ENCODE data around the gene POLR3GL.

DNA sequence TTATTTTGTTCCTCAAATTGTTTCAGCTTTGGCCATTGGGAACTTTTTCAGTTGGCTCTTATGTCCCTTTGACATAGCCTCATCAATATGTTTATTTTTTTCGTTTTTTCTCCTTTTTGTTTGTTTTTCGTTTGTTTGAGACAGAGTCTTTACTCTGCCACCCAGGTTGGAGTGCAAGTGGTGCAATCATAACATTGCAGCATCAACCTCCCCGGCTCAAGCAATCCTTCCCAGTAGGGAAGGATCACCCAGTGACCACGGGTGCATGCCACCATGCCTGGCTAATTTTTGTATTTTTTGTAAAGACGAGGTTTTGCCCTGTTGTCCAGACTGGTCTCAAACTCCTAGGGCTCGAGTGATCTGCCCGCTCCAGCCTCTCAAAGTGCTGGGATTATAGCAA, 8.1 kb downstream of the POLR3GL start:
- TF ChIP-seq, protein P1, sequence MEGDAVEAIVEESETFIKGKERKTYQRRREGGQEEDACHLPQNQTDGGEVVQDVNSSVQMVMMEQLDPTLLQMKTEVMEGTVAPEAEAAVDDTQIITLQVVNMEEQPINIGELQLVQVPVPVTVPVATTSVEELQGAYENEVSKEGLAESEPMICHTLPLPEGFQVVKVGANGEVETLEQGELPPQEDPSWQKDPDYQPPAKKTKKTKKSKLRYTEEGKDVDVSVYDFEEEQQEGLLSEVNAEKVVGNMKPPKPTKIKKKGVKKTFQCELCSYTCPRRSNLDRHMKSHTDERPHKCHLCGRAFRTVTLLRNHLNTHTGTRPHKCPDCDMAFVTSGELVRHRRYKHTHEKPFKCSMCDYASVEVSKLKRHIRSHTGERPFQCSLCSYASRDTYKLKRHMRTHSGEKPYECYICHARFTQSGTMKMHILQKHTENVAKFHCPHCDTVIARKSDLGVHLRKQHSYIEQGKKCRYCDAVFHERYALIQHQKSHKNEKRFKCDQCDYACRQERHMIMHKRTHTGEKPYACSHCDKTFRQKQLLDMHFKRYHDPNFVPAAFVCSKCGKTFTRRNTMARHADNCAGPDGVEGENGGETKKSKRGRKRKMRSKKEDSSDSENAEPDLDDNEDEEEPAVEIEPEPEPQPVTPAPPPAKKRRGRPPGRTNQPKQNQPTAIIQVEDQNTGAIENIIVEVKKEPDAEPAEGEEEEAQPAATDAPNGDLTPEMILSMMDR (conservative IDR thresholded peaks at IDR 0.05; ENCODE audit: low read length), result no peak
- no peak for TF ChIP-seq EZH2phosphoT487 (IDR thresholded peaks at IDR 0.05; ENCODE audit: borderline replicate concordance, low read depth, low read length)
